Measurements from ENCODE around the gene MAST2. TPM values are rescaled to one million over a fixed set of nuclear protein-coding genes. Genes with fewer than 3 reads are reported as not detected.

Gene MAST2
- total and polyA plus RNA-seq, 2 of the 4 experiments (the other 2 are of a cell fraction) = 14.2 to 41.0 TPM

DNA sequence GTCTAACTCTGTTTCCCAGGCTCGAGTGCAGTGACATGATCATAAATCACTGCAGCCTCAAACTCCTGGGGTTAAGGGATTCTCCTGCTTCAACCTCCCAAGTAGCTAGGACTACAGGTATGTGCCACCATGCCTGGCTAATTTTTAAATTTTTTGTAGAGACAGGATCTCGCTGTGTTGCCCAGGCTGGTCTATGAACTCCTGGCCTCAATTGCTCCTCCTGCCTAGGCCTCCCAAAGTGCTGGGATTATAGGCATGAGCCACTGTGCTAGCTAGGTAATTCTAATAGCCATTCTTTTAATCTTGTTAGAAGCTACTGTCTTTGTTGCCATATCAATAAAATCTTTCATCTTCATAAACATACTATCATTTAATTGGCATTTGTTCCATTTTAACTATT is 13.8 kb upstream of the MAST2 start:
- dilution Hi-C loops (cut with HindIII; ENCODE audit: low sequenced_read_pairs, unreplicated experiment) = no loop called here
- H3K4me1 ChIP-seq (ENCODE audit: control insufficient read depth, insufficient read depth, low read length) = no peaks in the 10 kb centered on the region

More for the DNA sequence above, 13.8 kb upstream of the MAST2 start:
- intact Hi-C loops (cut with micrococcal nuclease) = no loop called here
- Histone ChIP-seq H3K56ac (ENCODE audit: extremely low read depth, insufficient read depth, low read length) (no peak overlapping the region), H4K91ac (ENCODE audit: insufficient read depth, low read depth, low read length) (no peak overlapping the region), H3K9me1 (ENCODE audit: insufficient read depth, low read length) (no peaks in the 10 kb centered on the region), H2AK5ac (ENCODE audit: low read depth, low read length) (no peak overlapping the region), H3K14ac (replicated peaks; ENCODE audit: low read depth, low read length) (no peak overlapping the region), H3K36me3 (ENCODE audit: control insufficient read depth, insufficient read depth, low read length) (no peaks in the 10 kb centered on the region), H3K9me3 (ENCODE audit: control insufficient read depth, insufficient read depth, low read length) (no peaks in the 10 kb centered on the region), H4K20me1 (ENCODE audit: insufficient read depth, low read length) (no peaks in the 10 kb centered on the region), H2BK15ac (ENCODE audit: low read depth, low read length) (no peak overlapping the region), H3K23ac (ENCODE audit: low read depth, low read length) (no peak overlapping the region), H2AK9ac (replicated peaks; ENCODE audit: low read depth, low read length, poor library complexity) (no peak overlapping the region), H3K4ac (ENCODE audit: low read depth, low read length) (no peak overlapping the region), H4K5ac (ENCODE audit: low read depth, low read length) (no peak overlapping the region), H2BK20ac (ENCODE audit: low read depth, low read length) (no peak overlapping the region), H3K27ac (ENCODE audit: insufficient read depth, low read length) (no peak overlapping the region), H2AFZ (replicated peaks; ENCODE audit: low read length, poor library complexity) (no peak overlapping the region), H2BK5ac (ENCODE audit: low read depth, low read length, poor library complexity, severe bottlenecking) (no peak overlapping the region), H3K9ac (ENCODE audit: low read depth, low read length) (no peak overlapping the region), H4K8ac (ENCODE audit: low read depth in 2 of 2, low read length in 2 of 2) (no peak overlapping the region), H3K18ac (ENCODE audit: low read depth, low read length) (no peak overlapping the region), H2BK120ac (ENCODE audit: low read depth, low read length) (no peak overlapping the region), H3K4me3 (ENCODE audit: insufficient read depth, low read depth, low read length) (no peak overlapping the region), H3K79me1 (ENCODE audit: low read depth in 1 of 2, low read length in 2 of 2) (no peaks in the 10 kb centered on the region), H3K4me2 (ENCODE audit: low read depth, low read length) (no peak overlapping the region), H3K27me3 (ENCODE audit: control insufficient read depth, insufficient read depth, low read length) (peaks cover 2% of the 10 kb centered on the region; the same call in 1 of the 2 replicates)
- no CpG with 5 or more reads among the region's 2 CpGs for WGBS, 2 experiments (ENCODE audit: extremely low coverage in 2 of 2, insufficient read length in 1 of 2)
- DNase-seq (no peak), ATAC-seq (ENCODE audit: low read depth) (no peak)
- in situ Hi-C loops (cut with MboI; ENCODE audit: low sequenced_read_pairs) = no loop called here
- BruUV-seq (replicated peaks) = no TSS peak
- ChIA-PET CTCF (interaction anchor here (0.6 kb wide), 1 partner anchor 251 kb away, joined by 3 read pairs; no protein-coding TSS in a partner anchor), POLR2A (ENCODE audit: unreplicated experiment) (interaction anchor here (0.7 kb wide), 1 partner anchor 13 kb away, joined by 10 read pairs; no protein-coding TSS in a partner anchor)
- TF ChIP-seq CEBPB (IDR thresholded peaks at IDR 0.05; ENCODE audit: low read depth, low read length) (no peak), SMC3 (IDR thresholded peaks at IDR 0.05; ENCODE audit: low read depth, low read length) (no peak), RFX5 (IDR thresholded peaks at IDR 0.05; ENCODE audit: low read depth, low read length) (no peak), FOS (IDR thresholded peaks at IDR 0.05; ENCODE audit: low read depth, low read length) (no peak), NFE2L2 (IDR thresholded peaks at IDR 0.05; ENCODE audit: low read depth, low read length) (no peak), MXI1 (IDR thresholded peaks at IDR 0.05; ENCODE audit: borderline replicate concordance, low read depth, low read length) (no peak), MAFK (IDR thresholded peaks at IDR 0.05; ENCODE audit: low read depth, low read length) (no peak), BHLHE40 (IDR thresholded peaks at IDR 0.05; ENCODE audit: low read depth, low read length) (no peak), RCOR1 (IDR thresholded peaks at IDR 0.05; ENCODE audit: insufficient replicate concordance, low read length) (no peak), CHD1 (IDR thresholded peaks at IDR 0.05; ENCODE audit: low read depth, low read length) (no peak), RAD21 (IDR thresholded peaks at IDR 0.05; ENCODE audit: low read length) (no peak), ELK1 (IDR thresholded peaks at IDR 0.05; ENCODE audit: borderline replicate concordance, low read depth, low read length) (no peak), USF2 (IDR thresholded peaks at IDR 0.05; ENCODE audit: low read depth, low read length) (no peak), POLR2A (IDR thresholded peaks at IDR 0.05; ENCODE audit: low read depth, low read length) (no peak), MAZ (IDR thresholded peaks at IDR 0.05; ENCODE audit: borderline replicate concordance, low read depth, low read length) (no peak)
- TF ChIP-seq, protein P1, sequence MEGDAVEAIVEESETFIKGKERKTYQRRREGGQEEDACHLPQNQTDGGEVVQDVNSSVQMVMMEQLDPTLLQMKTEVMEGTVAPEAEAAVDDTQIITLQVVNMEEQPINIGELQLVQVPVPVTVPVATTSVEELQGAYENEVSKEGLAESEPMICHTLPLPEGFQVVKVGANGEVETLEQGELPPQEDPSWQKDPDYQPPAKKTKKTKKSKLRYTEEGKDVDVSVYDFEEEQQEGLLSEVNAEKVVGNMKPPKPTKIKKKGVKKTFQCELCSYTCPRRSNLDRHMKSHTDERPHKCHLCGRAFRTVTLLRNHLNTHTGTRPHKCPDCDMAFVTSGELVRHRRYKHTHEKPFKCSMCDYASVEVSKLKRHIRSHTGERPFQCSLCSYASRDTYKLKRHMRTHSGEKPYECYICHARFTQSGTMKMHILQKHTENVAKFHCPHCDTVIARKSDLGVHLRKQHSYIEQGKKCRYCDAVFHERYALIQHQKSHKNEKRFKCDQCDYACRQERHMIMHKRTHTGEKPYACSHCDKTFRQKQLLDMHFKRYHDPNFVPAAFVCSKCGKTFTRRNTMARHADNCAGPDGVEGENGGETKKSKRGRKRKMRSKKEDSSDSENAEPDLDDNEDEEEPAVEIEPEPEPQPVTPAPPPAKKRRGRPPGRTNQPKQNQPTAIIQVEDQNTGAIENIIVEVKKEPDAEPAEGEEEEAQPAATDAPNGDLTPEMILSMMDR (conservative IDR thresholded peaks at IDR 0.05; ENCODE audit: low read depth, low read length) = no peak

Data from IMR-90 (cell line).